Stimulated activated CD4-positive, alpha-beta T cell treated with anti-CD3 and anti-CD28 coated beads, TNF-alpha, amount 100 ng/mL, for 4 hours (primary cell): ENCODE results near the gene MAPK9.
"Not testable (repeated sequence)": the region's sequence is repeated elsewhere in the genome, so short reads cannot be mapped to it uniquely, and the experiment has no call there.

Experiments used
- DNase-seq, 3 experiments: peaks; one replicate each; pipeline ENCODE4 v3.0.0-alpha.2; 2020; ENCODE audit warnings: low read depth in 3 of 3

Gene MAPK9

DNA sequence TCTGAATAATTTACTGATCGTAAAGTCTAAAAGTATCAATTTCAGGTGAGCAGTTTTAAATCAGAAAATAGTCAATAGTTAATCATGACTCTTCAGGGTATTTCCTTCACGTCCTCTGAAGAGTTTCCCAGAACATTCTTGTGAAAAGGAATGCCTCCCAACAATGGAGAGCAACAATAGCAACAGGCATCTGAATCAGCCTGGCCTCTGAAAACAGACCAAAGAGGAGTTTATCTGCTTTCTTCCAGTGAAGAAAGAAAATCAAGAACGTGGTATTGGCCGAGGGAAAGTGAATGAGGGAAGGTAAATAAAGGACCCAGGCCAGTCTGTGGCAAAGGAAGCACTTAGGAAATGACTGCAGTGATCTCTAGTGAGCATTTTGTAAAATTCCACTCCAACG, 56.8 kb downstream of the MAPK9 start:
- DNase-seq = no peak

DNA sequence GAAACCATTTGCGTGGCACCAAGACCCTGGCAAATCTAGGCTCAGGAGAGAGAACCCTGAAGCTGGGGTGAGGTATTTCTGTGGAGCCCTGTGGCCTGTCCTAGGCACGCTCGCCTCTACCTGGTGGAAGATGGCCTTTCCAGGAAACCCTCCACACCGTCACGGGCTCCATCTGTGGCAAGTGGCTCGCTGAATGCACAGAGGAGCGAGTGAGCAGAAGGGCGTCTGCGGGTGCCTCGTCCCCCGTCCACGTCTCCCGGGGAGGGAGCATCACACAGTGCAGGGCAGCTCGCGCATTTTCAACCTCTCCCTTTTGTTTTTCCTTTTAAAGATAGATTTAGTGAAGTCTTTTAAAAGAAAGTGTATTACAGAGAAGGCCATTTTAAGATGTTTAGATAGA, 57.6 kb downstream of the MAPK9 start:
- DNase-seq = no peak

DNA sequence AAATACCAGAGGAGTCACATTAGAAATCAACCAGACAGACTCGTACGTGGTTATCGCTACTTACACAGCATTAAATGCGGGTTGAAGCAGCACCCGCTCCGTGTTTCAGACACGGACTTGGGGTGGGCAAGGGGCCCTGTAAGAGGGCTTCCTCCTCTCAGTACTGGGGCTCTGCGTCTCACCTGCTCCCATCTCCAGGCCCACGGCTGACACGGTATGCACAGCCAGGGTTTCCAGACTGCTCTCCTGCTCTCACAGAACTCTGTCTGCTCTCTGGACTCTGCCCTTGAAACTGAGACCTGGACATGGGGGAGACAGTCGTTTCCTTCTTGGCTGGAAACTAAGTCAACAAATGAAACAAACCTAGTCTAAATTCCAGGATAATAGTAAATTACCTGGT, 58.2 kb downstream of the MAPK9 start:
- no peak for DNase-seq

- DNase-seq = no peak
Observed at GRCh38 chr5:180230017-180230416, 61.9 kb downstream of the MAPK9 start.

- DNase-seq = no peak
Observed at GRCh38 chr5:180222056-180222455, 69.8 kb downstream of the MAPK9 start.

GRCh38 chr5:180217797-180218196, 74.1 kb downstream of the MAPK9 start:
- DNase-seq = no peak

DNA sequence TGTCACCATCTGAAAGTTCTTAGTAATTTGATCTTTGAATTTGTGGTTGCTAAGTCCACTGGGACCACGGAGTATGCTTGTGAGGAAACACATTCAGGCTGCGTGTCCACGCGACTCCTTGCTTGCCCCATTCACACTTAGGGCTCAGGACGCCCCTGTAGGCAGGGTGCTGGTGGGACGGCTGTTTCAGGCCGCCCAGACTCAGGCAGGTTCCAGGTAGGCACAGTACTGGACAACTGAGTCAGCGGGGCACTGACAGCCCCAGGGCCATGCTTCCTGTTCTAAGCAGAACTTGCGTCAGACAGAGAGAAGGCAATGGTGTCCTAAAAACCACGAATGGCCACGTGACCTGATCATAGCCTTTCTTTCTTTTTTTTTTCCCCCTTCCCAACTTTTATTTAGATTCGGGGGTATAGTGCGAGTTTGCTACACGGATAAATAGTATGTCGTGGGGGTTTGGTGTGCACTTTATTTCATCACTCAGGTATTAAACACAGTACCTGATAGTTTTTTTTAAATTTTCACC, 75.2 kb downstream of the MAPK9 start:
- no peak for DNase-seq

GRCh38 chr5:180215783-180216630, 75.9 kb downstream of the MAPK9 start:
- DNase-seq = no peak

- no peak for DNase-seq
Observed at GRCh38 chr5:180214870-180215770, 76.8 kb downstream of the MAPK9 start.

GRCh38 chr5:180213657-180214207, 78.2 kb downstream of the MAPK9 start:
- DNase-seq = no peak

DNA sequence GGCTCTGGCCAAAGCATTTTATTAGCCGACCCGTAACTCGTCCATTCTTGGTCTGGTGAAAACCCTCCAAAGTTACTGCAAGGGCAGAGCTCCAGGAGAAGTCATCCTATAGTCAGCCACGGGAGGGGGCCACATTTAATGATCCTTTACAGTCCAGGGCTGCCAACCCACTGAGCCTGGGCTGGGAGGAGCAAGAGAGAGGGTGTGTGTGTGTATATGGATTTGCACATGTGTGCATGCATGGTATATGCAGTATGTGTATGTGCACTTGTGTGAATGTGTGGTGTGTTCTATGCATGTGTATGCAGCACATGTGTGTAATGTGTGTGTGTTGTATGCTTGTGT, 78.7 kb downstream of the MAPK9 start:
- no peak for DNase-seq

DNA sequence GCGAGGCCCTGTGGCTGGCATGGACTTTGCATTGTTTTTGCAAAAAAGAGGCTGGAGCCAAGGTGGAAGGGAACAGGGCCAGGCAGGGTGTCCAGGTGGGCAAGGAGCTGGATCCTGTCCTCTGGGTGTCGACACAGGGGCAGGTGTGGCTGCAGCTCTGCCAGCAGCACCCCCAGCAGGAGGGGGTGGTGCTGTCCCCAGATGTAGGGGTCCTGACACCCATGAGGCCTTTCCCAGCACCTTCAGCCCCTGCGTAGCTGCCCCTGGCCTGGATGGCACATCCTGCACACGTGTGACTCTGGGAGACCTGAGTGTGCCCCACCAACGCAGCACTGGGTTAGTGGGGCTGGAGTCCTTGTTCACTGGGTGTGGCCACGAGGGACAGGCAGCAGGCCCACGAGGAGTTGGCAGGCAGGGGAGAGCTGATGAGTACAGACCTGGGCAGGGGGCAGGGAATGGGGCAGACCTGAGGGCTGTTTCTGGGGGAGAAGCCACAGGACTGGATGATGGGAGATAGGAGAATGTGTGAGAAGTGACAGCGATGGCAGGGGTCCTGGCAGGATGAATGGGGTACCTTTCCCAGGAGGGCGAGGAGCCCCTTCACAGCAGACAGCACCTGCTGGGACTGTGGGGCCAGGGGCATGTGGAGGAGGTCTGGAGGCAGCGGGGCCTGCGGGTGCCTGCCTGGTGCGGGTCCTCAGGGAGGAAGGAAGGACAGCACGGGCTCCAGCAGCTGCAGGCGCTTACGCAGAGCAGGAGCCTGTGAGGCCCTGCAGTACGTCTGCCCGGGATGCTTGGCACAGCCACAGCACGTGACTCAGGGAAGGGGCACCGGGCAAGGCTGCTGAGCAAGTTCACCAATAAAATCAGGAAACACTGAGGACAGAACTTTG, 79.3 kb downstream of the MAPK9 start:
- no peak for DNase-seq

DNA sequence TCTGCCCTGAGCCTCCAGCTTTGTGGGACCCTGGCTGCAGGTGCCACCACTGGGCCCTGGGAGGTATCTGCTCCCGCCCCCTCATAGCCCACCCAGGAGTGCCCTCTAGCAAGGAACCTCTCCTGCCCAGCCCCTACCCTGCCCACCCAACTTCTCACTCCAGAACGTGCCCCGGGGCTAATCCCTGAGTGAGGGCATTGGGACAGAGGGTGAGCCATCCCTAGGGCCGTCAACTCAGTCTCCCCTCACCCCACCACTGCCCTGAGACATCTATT, 80.2 kb downstream of the MAPK9 start:
- no peak for DNase-seq

DNA sequence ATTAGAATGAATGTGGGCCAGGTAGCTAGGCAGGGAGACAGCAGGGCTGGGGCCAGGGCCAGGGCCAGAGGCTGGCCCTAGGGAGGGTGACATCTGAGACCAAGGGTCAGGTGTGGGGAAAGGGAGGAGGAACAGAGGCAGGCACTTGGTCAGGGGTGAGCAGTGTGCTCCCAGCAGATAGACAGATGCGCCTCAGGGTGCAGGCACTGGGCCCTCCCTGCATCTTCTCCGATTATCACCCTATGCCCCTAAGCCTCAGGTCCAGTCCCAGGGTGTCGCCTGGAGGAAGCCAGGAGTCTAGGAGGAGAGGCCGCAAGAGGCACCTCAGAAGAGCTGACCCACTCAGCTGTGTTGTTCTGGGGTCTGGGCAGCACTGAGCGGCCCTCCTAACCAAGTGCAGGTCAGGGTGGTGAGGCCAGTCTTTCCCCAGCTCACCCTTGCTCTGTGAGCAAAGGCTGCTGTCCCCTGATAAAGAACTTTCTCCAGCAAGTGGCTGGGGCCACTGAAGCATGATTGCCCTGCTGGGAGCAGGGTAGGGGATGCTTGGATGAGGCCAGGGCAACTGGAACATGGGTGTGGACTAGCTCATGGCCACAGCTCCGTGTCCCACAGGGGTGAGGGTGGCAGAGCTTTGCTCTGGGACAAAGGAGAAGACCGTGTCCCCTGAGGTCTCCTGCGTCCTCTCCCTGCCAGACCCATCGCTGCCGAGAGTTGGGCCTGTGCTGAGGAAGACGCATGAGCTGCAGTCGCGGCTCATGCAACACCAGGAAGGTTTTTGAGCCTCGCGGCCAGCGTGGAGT, 80.7 kb downstream of the MAPK9 start:
- no peak for DNase-seq

DNA sequence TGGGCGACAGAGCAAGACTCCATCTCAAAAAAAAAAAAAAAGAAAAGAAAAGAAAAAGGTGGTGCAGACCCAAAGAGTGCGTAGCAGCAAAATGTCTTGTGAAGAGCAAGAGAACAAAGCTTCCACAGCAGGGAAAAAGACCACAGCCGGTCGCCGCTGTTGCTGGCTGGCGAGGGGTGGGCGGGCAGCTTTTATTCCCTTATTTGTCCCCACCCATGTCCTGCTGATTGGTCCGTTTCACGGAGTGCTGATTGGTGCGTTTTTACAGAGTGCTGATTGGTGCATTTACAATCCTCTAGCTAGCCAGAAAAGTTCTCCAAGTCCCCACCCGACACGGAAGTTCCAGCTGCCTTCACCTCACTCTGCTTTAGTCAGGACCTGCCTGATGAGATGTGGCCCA, 81.8 kb downstream of the MAPK9 start:
- not testable (repeated sequence) for DNase-seq

- peak; percentile 8 to 56 (median 38) for DNase-seq
Observed at GRCh38 chr5:180209137-180209581, 82.7 kb downstream of the MAPK9 start, which contains the start of gene RASGEF1C. TSS of gene RASGEF1C (minus strand) at chr5:180209211. CDS start at chr5:180138052, 71,159 bp downstream.

- peak in 1 of 3 experiments; percentile 5 for DNase-seq
Observed at GRCh38 chr5:180208435-180209081, 83.3 kb downstream of the MAPK9 start.

GRCh38 chr5:180208038-180208434, 83.8 kb downstream of the MAPK9 start:
- no peak for DNase-seq

- no peak for DNase-seq
Observed at GRCh38 chr5:180207593-180207992, 84.3 kb downstream of the MAPK9 start.

DNA sequence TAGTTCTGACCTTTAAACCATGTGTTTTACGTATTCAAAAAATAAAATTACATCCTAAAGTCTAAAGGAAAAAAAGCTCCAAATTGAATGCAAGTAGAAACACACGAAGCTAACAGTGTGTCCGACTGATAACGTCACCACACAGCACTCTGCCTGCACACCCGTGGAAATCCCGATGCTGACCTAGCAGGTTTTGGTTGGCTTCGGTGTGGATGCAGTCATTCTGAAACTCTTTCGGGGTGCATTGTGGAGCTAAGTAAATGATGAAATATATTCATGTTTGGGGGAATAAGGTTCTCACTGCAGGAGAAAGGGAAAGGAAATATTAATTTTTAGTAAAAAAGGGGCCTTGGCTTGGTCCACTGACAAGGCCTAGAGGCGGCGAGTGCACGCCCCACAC, 84.9 kb downstream of the MAPK9 start:
- DNase-seq = no peak
